Umbilical cord (tissue), 2 donors: ENCODE results near the gene PER3. TPM values are rescaled to one million over a fixed set of nuclear protein-coding genes. Genes with fewer than 3 reads are reported as not detected.
"Not testable (repeated sequence)": the region's sequence is repeated elsewhere in the genome, so short reads cannot be mapped to it uniquely, and the experiment has no call there.

Source experiments
- DNase-seq: peaks from one replicate; pipeline ENCODE4 v3.0.0-alpha.2; 2015; ENCODE audit warnings: low spot score
- total RNA-seq: library from RNA; depleted of rRNA; stranded (reverse); fragments of >200 nt; gene quantifications from one replicate; pipeline ENCODE4 v1.2.3, GENCODE V29; 2014; ENCODE audit warnings: low replicate concordance; ENCODE audit not compliant: insufficient read depth

The PER3 gene
- total RNA-seq, 1 donor from 2014 or later, result 4.3 TPM

DNA sequence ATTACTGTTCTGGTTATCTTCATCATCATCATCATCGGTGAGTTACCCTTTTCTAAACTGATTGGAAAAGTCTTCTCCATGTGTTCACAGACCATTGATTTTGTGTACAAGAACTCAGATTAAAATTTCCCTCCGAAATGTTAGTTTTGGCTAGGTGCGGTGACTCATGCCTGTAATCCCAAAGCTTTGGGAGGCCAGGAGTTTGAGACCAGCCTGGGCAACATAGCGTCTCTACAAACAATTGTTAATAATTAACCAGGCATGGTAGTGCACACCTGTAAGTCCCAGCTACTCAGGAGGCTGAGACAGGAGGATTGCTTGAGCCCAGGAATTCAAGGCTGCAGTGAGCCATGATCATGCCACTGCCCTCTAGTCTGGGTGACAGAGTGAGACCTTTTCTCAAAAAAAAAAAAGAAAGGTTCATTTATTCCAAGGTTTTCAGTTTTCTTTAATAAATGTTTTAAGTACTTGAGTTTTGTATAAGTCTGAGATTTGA lies 5.9 kb upstream of the PER3 start:
- no peak for DNase-seq

DNA sequence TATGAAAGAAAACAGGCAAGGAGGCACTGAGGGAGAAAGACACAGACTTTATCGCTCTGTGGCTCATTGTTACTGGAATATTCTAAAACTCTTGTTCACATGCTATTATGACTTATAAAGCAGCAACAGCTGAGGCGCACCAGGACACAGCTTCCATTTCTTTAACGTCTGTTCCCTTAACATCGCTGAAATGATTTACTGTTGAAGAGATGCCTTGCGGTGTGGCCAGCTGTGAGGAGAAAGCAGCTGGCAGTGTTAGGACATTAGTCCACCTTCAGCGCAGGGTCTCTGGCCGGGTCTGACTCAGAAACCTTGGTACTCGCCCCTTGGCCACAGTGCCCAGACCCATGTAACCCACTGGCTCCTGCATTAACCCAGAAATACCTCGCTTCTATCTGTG lies 3.1 kb upstream of the PER3 start:
- DNase-seq, result no peak

DNA sequence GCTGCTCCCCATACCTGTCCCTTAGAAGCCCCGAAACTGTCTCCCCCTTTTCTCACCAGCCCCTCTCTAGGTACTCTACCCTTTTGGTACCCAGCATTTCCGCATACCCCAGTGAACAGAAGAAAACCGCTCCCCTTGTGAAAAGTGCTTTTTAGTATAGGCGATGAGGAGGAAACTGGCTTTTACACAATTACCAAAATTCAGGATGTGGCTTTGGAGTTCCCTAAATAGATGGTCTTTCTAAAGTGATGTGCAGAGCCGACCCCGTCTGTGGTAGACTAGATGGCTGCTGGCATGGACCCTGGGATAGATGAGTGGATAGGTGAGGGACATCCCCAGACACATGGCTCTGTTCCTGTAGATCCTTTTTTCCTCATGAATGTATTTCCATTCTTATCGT lies 2.6 kb upstream of the PER3 start:
- no peak for DNase-seq

- DNase-seq, result no peak
Measured at GRCh38 chr1:7781923-7782495, 2.1 kb upstream of the PER3 start.

- peak; percentile 41 for DNase-seq
Measured at GRCh38 chr1:7783178-7783711, 846 bp upstream of the PER3 start.

DNA sequence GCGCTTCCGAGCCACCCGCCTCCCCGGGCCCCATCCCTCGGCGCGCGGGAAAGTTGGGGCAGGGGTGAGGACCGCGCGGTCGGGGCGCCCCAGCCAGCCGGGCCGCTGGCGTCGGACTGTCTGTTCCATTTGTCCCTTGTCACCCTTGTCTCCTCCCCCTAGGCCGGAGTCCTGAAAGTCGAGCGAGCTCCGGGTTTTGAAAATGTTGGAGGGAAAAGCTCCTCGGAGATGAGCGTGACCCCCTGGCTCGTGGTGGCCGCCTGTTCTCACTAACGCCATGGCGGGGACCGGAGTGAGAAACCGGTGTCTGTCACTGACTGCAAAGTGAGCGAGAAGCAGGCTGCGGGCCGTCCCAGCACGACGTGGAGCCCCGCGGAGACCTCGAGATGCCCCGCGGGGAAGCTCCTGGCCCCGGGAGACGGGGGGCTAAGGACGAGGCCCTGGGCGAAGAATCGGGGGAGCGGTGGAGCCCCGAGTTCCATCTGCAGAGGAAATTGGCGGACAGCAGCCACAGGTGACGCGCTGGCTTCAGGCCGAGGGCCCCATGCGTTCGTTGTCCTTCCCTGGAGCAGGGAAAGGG lies 491 bp downstream of the PER3 start:
- DNase-seq, result no peak

GRCh38 chr1:7785108-7785507 lies 1.0 kb downstream of the PER3 start:
- DNase-seq, result no peak

DNA sequence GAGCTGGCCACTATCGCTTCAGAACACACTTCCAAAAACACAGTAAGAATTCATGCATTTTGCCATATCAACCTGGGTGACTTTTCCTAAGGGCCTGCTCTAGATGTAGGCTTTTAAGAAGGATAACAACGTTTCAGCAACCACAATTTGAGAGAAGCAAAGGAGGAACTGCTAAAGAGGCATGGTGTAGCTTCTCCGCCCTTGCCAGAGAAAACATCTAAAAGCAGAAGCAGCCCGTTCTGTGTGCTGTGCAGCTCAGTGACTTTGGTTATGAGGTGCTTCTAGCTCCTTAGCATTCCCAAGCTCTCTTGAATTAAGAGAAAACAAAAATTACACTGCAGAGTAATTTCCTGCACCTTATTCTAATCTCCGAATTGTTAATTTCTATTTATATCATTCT lies 2.7 kb downstream of the PER3 start:
- DNase-seq, result no peak

GRCh38 chr1:7789828-7790227 lies 5.7 kb downstream of the PER3 start:
- DNase-seq, result no peak

DNA sequence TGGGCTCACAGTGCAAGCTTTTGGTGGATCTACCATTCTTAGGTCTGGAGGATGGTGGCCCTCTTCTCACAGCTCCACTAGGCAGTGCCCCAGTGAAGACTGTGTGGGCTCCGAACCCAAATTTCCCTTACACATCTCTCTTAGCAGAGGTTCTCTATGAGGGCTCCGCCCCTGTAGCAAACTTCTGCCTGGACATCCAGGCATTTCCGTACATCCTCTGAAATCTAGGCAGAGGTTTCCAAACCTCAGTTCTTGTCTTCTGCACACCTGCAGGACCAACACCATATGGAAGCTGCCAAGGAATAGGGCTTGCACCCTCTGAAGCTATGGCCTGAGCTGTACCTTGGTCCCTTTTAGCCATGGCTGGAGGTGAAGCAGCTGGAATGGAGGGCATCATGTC lies 6.9 kb downstream of the PER3 start:
- not testable (repeated sequence) for DNase-seq

- DNase-seq, result no peak
Measured at GRCh38 chr1:7795406-7795805, 11.3 kb downstream of the PER3 start.

DNA sequence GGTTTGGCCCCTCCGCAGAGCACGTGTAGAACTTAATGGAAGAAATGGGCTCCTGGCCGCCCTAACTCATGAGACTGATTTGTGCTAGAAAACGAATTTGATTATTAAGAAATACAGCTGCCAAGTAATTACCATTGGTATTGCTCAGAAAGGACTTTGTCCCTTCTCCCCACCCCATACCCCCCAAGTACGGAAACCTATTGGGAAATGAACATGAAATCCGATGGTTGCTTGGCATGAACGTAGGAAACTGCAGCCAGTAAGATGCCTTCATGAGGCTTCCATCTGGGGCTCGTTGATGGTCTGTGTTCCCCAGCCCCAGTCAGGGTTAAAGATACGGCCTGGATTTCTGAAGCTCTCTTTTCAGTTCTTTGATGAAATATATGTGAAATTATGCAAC lies 21.4 kb downstream of the PER3 start:
- DNase-seq, result no peak

DNA sequence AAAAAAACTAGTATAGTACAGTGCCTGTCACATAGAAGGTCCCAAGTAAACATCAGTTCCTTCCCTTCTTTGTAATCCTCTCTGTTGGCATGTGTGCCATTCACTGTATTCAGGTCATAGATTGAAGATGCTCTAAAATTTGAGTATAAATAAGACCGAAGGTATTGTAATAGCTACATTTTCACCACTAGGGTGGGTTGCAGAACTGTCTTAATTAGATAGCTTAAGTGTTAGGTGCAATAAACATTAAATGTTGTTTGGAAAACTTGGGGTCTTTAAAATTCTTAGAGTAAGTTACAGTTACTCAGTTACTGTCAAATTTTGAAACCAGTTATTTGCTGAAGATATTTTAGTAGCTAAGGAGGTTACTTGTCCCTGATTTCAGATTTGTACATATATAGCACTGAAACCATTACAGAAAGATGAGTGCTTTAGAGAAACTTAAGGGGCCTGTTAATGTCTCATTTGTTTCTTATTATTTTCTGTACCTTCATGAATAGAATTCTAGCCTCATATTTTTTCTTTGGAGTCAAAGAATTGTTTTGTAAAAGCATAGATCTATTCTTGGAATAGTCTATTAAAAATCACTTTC lies 24.3 kb downstream of the PER3 start:
- peak; percentile 17 for DNase-seq

GRCh38 chr1:7809742-7810141 lies 25.7 kb downstream of the PER3 start:
- DNase-seq, result no peak

DNA sequence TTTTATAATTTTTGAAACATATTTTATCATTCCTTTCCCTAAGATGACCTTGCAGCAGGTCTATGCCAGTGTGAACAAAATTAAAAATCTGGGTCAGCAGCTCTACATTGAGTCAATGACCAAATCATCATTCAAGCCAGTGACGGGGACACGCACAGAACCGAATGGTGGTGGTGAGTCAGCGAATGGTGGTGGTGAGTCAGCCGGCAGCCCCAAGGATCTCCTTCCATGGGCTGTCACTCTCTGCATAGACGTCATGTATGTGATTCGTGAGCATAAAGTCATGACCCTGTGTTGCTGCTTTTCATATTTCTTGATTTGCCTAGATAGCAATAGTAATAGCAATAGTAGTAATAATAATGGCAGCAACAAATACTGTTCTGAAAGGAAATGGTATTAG lies 26.3 kb downstream of the PER3 start:
- no peak for DNase-seq

DNA sequence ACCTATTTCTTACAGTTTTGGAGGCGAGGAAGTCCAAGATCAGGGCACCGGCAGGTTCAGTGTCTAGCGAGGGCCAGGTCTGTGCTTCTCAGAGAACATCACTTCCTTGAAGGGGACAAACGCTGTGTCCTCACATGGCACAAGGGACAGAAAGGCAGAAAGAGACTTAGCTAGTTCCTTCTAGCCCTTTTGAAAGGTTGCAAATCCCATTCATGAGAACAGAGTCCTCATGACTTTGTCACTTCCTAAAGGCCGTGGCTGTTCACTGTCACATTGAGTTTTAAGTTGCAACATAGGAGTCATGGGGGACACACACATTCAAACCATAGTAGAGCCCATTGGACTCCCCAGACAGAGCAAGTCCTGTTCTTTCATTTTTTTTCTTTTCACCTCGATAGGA lies 27.4 kb downstream of the PER3 start:
- DNase-seq, result no peak

DNA sequence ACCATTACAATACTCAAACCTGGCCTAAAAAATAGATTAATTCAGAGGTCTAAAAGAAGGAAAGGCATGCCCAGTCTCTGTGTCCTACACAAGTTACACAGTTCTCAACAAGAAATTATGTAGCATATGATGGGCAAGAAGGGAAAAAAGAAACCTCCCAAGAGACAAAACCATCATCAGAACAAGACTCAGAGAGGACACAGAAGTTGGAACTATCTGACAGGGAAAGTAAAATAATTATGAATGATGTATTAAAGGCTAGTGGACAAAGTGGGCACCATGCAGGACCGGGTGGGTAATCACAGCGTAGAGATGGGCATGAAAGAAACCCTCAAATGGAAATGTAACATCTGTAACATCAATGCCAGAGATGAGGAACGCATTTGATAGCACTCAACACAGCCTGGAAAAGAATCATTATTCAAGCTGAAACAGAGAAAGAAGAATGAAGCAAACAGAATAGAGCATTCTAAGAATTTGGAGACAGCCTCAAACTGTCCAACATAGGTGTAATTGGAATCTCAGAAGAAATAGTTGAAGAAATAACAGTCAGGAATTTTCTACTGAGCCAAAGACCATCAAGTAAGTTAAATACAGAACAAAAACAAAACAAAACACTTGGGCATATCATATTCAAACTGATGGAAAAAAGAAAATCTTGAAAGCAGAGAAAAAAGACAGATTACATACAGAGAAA lies 29.7 kb downstream of the PER3 start:
- no peak for DNase-seq

DNA sequence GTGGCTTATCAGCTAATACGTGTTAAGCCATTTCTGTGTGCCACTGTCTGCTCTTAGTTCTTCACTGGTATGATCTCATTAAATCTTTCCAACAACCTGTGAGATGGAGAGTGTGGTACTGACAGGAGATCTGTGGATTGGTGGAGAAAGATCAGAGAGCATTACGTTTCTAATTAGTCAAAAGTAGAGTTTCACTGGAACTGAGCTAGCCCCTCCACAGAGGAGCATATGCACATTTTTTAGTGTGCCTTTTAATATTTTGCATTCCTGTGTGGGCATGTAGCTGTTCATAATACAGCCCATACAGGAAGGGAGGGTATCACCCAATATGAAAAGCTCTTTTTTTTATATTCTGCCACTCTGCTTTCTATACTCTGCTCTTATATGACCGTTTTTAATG lies 37.2 kb downstream of the PER3 start:
- DNase-seq, result no peak

- no peak for DNase-seq
Measured at GRCh38 chr1:7824701-7825100, 40.6 kb downstream of the PER3 start.

DNA sequence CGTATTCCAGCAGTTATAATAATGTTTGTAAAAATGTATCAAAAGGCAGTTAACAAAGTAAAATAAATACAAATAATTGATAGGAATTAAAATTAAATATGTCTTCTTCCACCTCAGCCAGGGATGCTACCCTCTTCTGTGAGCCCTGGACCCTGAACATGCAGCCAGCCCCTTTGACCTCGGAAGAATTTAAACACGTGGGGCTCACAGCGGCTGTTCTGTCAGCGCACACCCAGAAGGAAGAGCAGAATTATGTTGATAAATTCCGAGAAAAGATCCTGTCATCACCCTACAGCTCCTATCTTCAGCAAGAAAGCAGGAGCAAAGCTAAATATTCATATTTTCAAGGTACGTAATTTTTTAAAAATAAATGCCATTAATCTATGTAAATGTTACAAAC lies 42.3 kb downstream of the PER3 start:
- no peak for DNase-seq

DNA sequence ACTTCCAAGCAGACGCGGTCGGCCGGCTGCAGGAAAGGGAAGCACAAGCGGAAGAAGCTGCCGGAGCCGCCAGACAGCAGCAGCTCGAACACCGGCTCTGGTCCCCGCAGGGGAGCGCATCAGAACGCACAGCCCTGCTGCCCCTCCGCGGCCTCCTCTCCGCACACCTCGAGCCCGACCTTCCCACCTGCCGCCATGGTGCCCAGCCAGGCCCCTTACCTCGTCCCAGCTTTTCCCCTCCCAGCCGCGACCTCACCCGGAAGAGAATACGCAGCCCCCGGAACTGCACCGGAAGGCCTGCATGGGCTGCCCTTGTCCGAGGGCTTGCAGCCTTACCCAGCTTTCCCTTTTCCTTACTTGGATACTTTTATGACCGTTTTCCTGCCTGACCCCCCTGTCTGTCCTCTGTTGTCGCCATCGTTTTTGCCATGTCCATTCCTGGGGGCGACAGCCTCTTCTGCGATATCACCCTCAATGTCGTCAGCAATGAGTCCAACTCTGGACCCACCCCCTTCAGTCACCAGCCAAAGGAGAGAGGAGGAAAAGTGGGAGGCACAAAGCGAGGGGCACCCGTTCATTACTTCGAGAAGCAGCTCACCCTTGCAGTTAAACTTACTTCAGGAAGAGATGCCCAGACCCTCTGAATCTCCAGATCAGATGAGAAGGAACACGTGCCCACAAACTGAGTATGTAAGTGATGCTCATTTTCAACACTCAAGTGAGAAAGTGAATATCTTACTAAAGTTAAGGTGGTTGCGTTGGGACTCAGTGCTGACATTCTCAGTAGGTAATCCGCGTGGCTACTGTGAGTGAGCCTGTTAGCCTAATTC lies 43.2 kb downstream of the PER3 start:
- peak; percentile 35 for DNase-seq

GRCh38 chr1:7831458-7831857 lies 47.4 kb downstream of the PER3 start:
- no peak for DNase-seq
